Pancreas (tissue), 10 donors: ENCODE measurements around the gene PLCB2. TPM values are rescaled to one million over a fixed set of nuclear protein-coding genes. Genes with fewer than 3 reads are reported as not detected.

ENCODE experiments used
- ATAC-seq, 4 donors: fragments of 200-7000 bp; cut with Tn5 transposase; one replicate each; pipeline versions ENCODE4 v1.8.0 to v1.9.1; 2020; ENCODE audit warnings: mild to moderate bottlenecking in 4 of 4, moderate library complexity in 4 of 4
- DNase-seq, 6 donors: peaks; one replicate each; pipeline ENCODE4 v3.0.0-alpha.2; 2020
- FAIRE-seq: peaks from 2 replicates; lab custom pipeline; 2012; peaks lifted over from hg19 to GRCh38; lab: Jason Lieb, UNC
- H3K27ac ChIP-seq, 4 donors: fragments of 200-600 bp; sonication (generic); 1 replicate in 3 of 4; 2 replicates in 1 of 4; pipeline versions ENCODE4 v1.5.0 to v1.8.0; 2020
- H3K27me3 ChIP-seq, 4 donors: fragments of 200-600 bp; one replicate each; pipeline ENCODE4 v1.8.0; 2021
- H3K36me3 ChIP-seq, 3 donors: fragments of 200-600 bp; sonication (generic) in 1 of 3; one replicate each; pipeline versions ENCODE4 v1.5.0 to v1.8.0; 2020 to 2021
- H3K4me1 ChIP-seq, 3 donors: fragments of 200-600 bp; one replicate each; pipeline ENCODE4 v1.8.0; 2021
- H3K4me3 ChIP-seq, 4 donors: fragments of 200-600 bp; sonication (generic) in 2 of 4; one replicate each; pipeline versions ENCODE4 v1.5.0 to v1.8.0; 2020 to 2021
- H3K9me3 ChIP-seq, 4 donors: fragments of 200-600 bp; one replicate each; pipeline ENCODE4 v1.8.0; 2021
- CTCF ChIP-seq, 4 donors: fragments of 200-600 bp; sonication (generic) in 3 of 4; IDR thresholded peaks; one replicate each; pipeline versions ENCODE4 v1.5.0 to v1.8.0; 2021; ENCODE audit warnings: antibody characterized with exemption in 4 of 4
- WGBS, 2 donors: extraction: QIAGEN DNeasy Blood & Tissue Kit; methylation state at CpG; one replicate each; pipeline ENCODE4 v1.1.7; 2013; 5-methylcytosine and 5-hydroxymethylcytosine counted together
- intact Hi-C, 3 donors: fragments of 100-400 bp; cut with DNase I; formaldehyde crosslinking; loops; one replicate each; pipeline versions ENCODE4 v1.11.1 to v1.14.2; 2022
- polyA plus RNA-seq, 2 donors: library from polyadenylated mRNA; stranded (reverse); fragments of 200-250 nt; gene quantifications; one replicate each; pipeline ENCODE4 v1.2.3, GENCODE V29; 2013
- total RNA-seq, 6 donors: library from RNA; stranded (reverse); fragmentation: NEBNext Ultra II Directional in 4 of 6; extraction: Animal tissue kit (Norgen Biotek cat#: 25700) in 4 of 6; gene quantifications; one replicate each; pipeline versions ENCODE4 v1.2.1 to v1.2.4, GENCODE V29; 2021 to 2023
- donor health status: healthy with polysubstance abuse.
- donor health status: DM: no; HTN: no; CAD: no; lungs with moderate emphysema.
- donor health status: DM: no; HTN: no; CAD: no.
- donor health status: control.
- donor health status: control.
- donor health status: Bipolar disorder and iron deficiency.
- donor health status: DM: yes; HTN: yes; CAD: no.
- donor health status: DM: no; HTN: no; CAD: no.
- donor health status: DM: no; HTN: no; CAD: no.
- donor health status: DM: yes; HTN: yes; CAD: no.

The PLCB2 gene
- total and polyA plus RNA-seq, 8 donors = 0.94 to 23.5 (median 5.7) TPM

GRCh38 chr15:40270246-40270995, 37.3 kb downstream of the PLCB2 start:
- intact Hi-C loops = loop anchor here in 2 of 3 donors (5.0 kb wide), 2 partner anchors 48 to 223 kb away; no protein-coding TSS in a partner anchor
- Histone ChIP-seq H3K9me3 (no peaks in the 10 kb centered on the region), H3K36me3 (peaks cover 0 to 12% (median 0%) of the 10 kb centered on the region in 3 donors), H3K27ac (no peak overlapping the region), H3K4me1 (no peaks in the 10 kb centered on the region), H3K27me3 (no peaks in the 10 kb centered on the region), H3K4me3 (no peak overlapping the region)
- ATAC-seq (no peak), FAIRE-seq (no peak), DNase-seq (no peak)
- WGBS, 2 donors = 81 to 86% methylated on average over 11 of the region's 11 CpGs
- TF ChIP-seq CTCF (IDR thresholded peaks at IDR 0.05) = no peak

- peaks cover 0 to 16% (median 0%) of the 10 kb centered on the region in 3 donors for H3K36me3 ChIP-seq
- no peaks in the 10 kb centered on the region for H3K27me3 ChIP-seq
- WGBS, 2 donors = 78 to 92% methylated on average over 4 of the region's 4 CpGs
- no peak overlapping the region for H3K27ac ChIP-seq
- DNase-seq (no peak), ATAC-seq (no peak), FAIRE-seq (no peak)
- no peaks in the 10 kb centered on the region for H3K9me3 ChIP-seq
- H3K4me3 ChIP-seq = no peak overlapping the region
- TF ChIP-seq CTCF (IDR thresholded peaks at IDR 0.05) = no peak
- no peaks in the 10 kb centered on the region for H3K4me1 ChIP-seq
- intact Hi-C loops = loop anchor here (5.0 kb wide), 3 partner anchors 37 to 222 kb away; no protein-coding TSS in a partner anchor
These were observed 38.1 kb downstream of the PLCB2 start for GRCh38 chr15:40269604-40270003.

- TF ChIP-seq CTCF (IDR thresholded peaks at IDR 0.05) = no peak
- no peaks in the 10 kb centered on the region for H3K27me3 ChIP-seq
- H3K27ac ChIP-seq = no peak overlapping the region
- intact Hi-C loops = loop anchor here in 1 of 3 donors (5.0 kb wide), 1 partner anchor 35 kb away; no protein-coding TSS in a partner anchor
- ATAC-seq (no peak), FAIRE-seq (no peak), DNase-seq (no peak)
- no peaks in the 10 kb centered on the region for H3K9me3 ChIP-seq
- H3K4me3 ChIP-seq = no peak overlapping the region
- peaks cover 0 to 16% (median 0%) of the 10 kb centered on the region in 3 donors for H3K36me3 ChIP-seq
- H3K4me1 ChIP-seq = no peaks in the 10 kb centered on the region
- 92 to 97% methylated on average over 4 of the region's 4 CpGs for WGBS, 2 donors
These were observed 40.1 kb downstream of the PLCB2 start for GRCh38 chr15:40267670-40268069.

- Histone ChIP-seq H3K4me3 (no peak overlapping the region), H3K27me3 (no peaks in the 10 kb centered on the region), H3K4me1 (no peaks in the 10 kb centered on the region), H3K9me3 (no peaks in the 10 kb centered on the region), H3K36me3 (peaks cover 0 to 16% (median 0%) of the 10 kb centered on the region in 3 donors), H3K27ac (no peak overlapping the region)
- TF ChIP-seq CTCF (IDR thresholded peaks at IDR 0.05) = no peak
- DNase-seq (no peak), ATAC-seq (peak in 3 of 4 donors; percentile 36 to 79 (median 70)), FAIRE-seq (no peak)
- 79 to 84% methylated on average over 7 of the region's 7 CpGs for WGBS, 2 donors
- intact Hi-C loops = loop anchor here in 1 of 3 donors (5.0 kb wide), 1 partner anchor 35 kb away; no protein-coding TSS in a partner anchor
These were observed 40.9 kb downstream of the PLCB2 start for GRCh38 chr15:40266828-40267304.
